HAP-1 (cell line): ENCODE measurements around the gene SLC29A3.

ENCODE experiments used
- DNase-seq, 2 experiments: peaks; one replicate each; pipeline ENCODE4 v3.0.0-alpha.2; 2016 to 2020; ENCODE audit warnings: low spot score in 2 of 2
- H3K27me3 ChIP-seq: fragments of 250-450 bp; sonication (Bioruptor Pico); 2 replicates; pipeline ENCODE4 v1.5.1; 2020; ENCODE audit warnings: low read depth, mild to moderate bottlenecking, moderate library complexity
- H3K36me3 ChIP-seq: fragments of 250-450 bp; sonication (Bioruptor Pico); replicated peaks from 2 replicates; pipeline ENCODE4 v1.5.1; 2020; ENCODE audit warnings: mild to moderate bottlenecking
- H3K4me1 ChIP-seq: fragments of 250-450 bp; sonication (Bioruptor Pico); 2 replicates; pipeline ENCODE4 v1.5.1; 2020; ENCODE audit warnings: mild to moderate bottlenecking
- H3K4me3 ChIP-seq: fragments of 250-450 bp; sonication (Bioruptor Pico); 2 replicates; pipeline ENCODE4 v1.5.1; 2020; ENCODE audit warnings: mild to moderate bottlenecking, moderate library complexity
- H3K9me3 ChIP-seq: fragments of 250-450 bp; sonication (Bioruptor Pico); 2 replicates; pipeline ENCODE4 v1.5.1; 2020; ENCODE audit warnings: mild to moderate bottlenecking, moderate library complexity
- in situ Hi-C: fragments of 300-500 bp; cut with MboI; formaldehyde crosslinking; loops from 3 replicates; pipeline ENCODE4 v1.14.3; 2020; ENCODE audit warnings: low sequenced_read_pairs, inconsistent platforms, mixed read lengths

Gene SLC29A3

GRCh38 chr10:71359364-71360046 is 40.4 kb downstream of the SLC29A3 start:
- Histone ChIP-seq H3K4me1 (no peaks in the 10 kb centered on the region), H3K27me3 (no peaks in the 10 kb centered on the region), H3K9me3 (no peaks in the 10 kb centered on the region), H3K36me3 (no peaks in the 10 kb centered on the region), H3K4me3 (no peak overlapping the region)
- DNase-seq, result no peak
- in situ Hi-C loops, result no loop called here

DNA sequence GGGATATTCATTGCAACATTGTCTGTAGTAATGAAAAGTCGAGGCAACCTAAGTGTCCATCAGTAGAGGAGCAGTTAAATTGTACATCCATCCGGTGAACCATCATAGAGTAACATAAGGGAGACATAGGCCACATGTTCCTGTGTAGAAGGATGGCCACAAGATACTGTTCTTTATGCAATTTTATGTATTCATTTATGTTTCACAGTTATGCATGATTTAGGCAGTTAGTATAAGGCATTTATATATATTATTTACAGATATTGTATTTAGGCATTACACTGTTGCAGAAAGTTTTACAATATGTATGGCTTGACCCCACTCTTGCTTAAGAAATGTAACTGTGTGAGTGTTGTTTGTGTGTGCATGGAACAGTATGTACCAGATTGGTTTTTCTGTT is 41.7 kb downstream of the SLC29A3 start:
- no peak overlapping the region for H3K4me3 ChIP-seq
- H3K27me3 ChIP-seq, result no peaks in the 10 kb centered on the region
- H3K9me3 ChIP-seq, result no peaks in the 10 kb centered on the region
- no peak for DNase-seq
- H3K4me1 ChIP-seq, result no peaks in the 10 kb centered on the region
- H3K36me3 ChIP-seq, result no peaks in the 10 kb centered on the region
- in situ Hi-C loops, result no loop called here

- no peaks in the 10 kb centered on the region for H3K9me3 ChIP-seq
- no peaks in the 10 kb centered on the region for H3K36me3 ChIP-seq
- no peaks in the 10 kb centered on the region for H3K4me1 ChIP-seq
- no peaks in the 10 kb centered on the region for H3K27me3 ChIP-seq
- in situ Hi-C loops, result no loop called here
- DNase-seq, result no peak
- H3K4me3 ChIP-seq, result no peak overlapping the region
Observed at GRCh38 chr10:71361581-71361980, 42.5 kb downstream of the SLC29A3 start.

- Histone ChIP-seq H3K9me3 (no peaks in the 10 kb centered on the region), H3K36me3 (no peaks in the 10 kb centered on the region), H3K4me1 (no peaks in the 10 kb centered on the region), H3K27me3 (no peaks in the 10 kb centered on the region), H3K4me3 (no peak overlapping the region)
- in situ Hi-C loops, result no loop called here
- no peak for DNase-seq
Observed at GRCh38 chr10:71362141-71362540, 43.1 kb downstream of the SLC29A3 start.

- DNase-seq, result no peak
- no peaks in the 10 kb centered on the region for H3K4me1 ChIP-seq
- no peak overlapping the region for H3K4me3 ChIP-seq
- H3K9me3 ChIP-seq, result no peaks in the 10 kb centered on the region
- in situ Hi-C loops, result no loop called here
- no peaks in the 10 kb centered on the region for H3K27me3 ChIP-seq
- no peaks in the 10 kb centered on the region for H3K36me3 ChIP-seq
Observed at GRCh38 chr10:71363936-71364335, 44.9 kb downstream of the SLC29A3 start.

GRCh38 chr10:71365366-71365765 is 46.3 kb downstream of the SLC29A3 start:
- Histone ChIP-seq H3K9me3 (no peaks in the 10 kb centered on the region), H3K4me3 (no peak overlapping the region), H3K4me1 (no peaks in the 10 kb centered on the region), H3K36me3 (no peaks in the 10 kb centered on the region), H3K27me3 (no peaks in the 10 kb centered on the region)
- in situ Hi-C loops, result no loop called here
- no peak for DNase-seq

- DNase-seq, result no peak
Observed at GRCh38 chr10:71366690-71367089, 47.6 kb downstream of the SLC29A3 start.

GRCh38 chr10:71367271-71367670 is 48.2 kb downstream of the SLC29A3 start:
- Histone ChIP-seq H3K4me1 (no peaks in the 10 kb centered on the region), H3K9me3 (no peaks in the 10 kb centered on the region), H3K27me3 (no peaks in the 10 kb centered on the region), H3K36me3 (no peaks in the 10 kb centered on the region), H3K4me3 (no peak overlapping the region)
- no peak for DNase-seq
- in situ Hi-C loops, result no loop called here

More at GRCh38 chr10:71366690-71367089, 47.6 kb downstream of the SLC29A3 start:
- H3K4me3 ChIP-seq, result no peak overlapping the region
- in situ Hi-C loops, result no loop called here
- no peaks in the 10 kb centered on the region for H3K36me3 ChIP-seq
- no peaks in the 10 kb centered on the region for H3K9me3 ChIP-seq
- H3K27me3 ChIP-seq, result no peaks in the 10 kb centered on the region
- H3K4me1 ChIP-seq, result no peaks in the 10 kb centered on the region

- H3K36me3 ChIP-seq, result no peaks in the 10 kb centered on the region
- DNase-seq, result no peak
- no peaks in the 10 kb centered on the region for H3K4me1 ChIP-seq
- no peaks in the 10 kb centered on the region for H3K27me3 ChIP-seq
- H3K9me3 ChIP-seq, result no peaks in the 10 kb centered on the region
- in situ Hi-C loops, result no loop called here
- no peak overlapping the region for H3K4me3 ChIP-seq
Observed at GRCh38 chr10:71368176-71368575, 49.1 kb downstream of the SLC29A3 start.

DNA sequence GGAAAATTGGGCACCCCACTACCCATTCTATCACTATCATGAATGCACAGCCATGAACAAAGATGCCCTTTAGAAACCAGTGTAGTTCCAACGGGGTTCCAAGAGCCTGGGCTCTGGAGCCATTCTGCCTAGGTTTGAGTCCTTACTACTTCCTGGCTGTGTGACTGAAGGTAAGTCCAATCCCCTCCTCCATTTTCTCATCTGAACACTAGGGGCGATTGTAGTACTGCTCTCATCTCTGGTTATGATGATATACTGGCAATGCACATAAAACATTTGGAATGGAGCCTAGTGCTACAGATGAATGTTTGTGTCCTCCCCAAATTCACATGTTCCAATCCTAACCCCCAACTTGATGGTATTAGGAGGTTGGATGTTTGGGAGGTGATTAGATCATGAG is 49.6 kb downstream of the SLC29A3 start:
- peak in 1 of 2 experiments; percentile 10 for DNase-seq
- no peaks in the 10 kb centered on the region for H3K4me1 ChIP-seq
- H3K27me3 ChIP-seq, result no peaks in the 10 kb centered on the region
- H3K36me3 ChIP-seq, result no peaks in the 10 kb centered on the region
- no peak overlapping the region for H3K4me3 ChIP-seq
- in situ Hi-C loops, result no loop called here
- no peaks in the 10 kb centered on the region for H3K9me3 ChIP-seq

- in situ Hi-C loops, result no loop called here
- no peak for DNase-seq
- Histone ChIP-seq H3K4me1 (no peaks in the 10 kb centered on the region), H3K9me3 (no peaks in the 10 kb centered on the region), H3K36me3 (no peaks in the 10 kb centered on the region), H3K27me3 (no peaks in the 10 kb centered on the region; the same call in 1 of the 2 replicates), H3K4me3 (no peak overlapping the region)
Observed at GRCh38 chr10:71369602-71370001, 50.5 kb downstream of the SLC29A3 start.

DNA sequence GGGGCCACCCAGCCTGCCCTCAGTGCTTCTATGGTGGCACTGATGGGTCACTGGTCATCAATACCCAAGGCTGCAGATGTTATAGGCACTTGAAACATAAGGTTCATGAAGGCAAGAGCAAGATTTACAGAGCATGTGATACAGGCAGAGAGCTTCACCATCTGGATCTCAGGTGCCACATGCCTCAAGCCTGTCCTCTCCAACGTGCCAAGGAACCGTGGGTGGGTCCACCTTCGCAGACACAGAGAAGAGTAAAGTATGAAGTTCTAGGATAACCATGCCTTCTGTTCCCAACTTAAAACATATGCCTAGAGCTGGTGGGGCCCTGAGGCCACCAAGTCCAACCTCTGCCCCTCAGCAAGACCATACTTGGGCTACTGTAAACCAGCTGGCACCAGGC is 51.0 kb downstream of the SLC29A3 start:
- DNase-seq, result no peak
- in situ Hi-C loops, result no loop called here
- no peaks in the 10 kb centered on the region for H3K9me3 ChIP-seq
- no peaks in the 10 kb centered on the region for H3K4me1 ChIP-seq
- no peak overlapping the region for H3K4me3 ChIP-seq
- no peaks in the 10 kb centered on the region for H3K36me3 ChIP-seq
- H3K27me3 ChIP-seq, result no peaks in the 10 kb centered on the region; the same call in 1 of the 2 replicates

DNA sequence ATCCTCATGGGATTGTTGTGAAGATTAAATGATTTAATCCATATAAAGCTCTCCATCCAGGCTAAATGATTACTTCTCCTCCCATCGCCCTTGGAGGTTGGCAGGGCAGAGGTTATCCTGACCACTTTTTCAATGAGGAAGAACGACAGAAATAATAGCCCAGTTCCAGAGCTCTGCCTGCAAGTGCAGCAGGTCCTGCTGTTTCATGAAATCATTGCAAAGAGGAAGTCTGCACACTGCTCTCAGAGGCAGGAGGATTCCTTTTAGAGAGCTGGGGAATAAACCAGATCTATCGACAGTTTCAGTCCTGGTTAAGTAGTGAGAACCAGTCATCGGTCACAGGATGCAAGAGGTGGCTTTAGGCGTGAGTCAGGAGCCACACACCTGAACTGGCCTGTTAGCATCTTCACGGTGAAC is 52.7 kb downstream of the SLC29A3 start:
- no peaks in the 10 kb centered on the region for H3K36me3 ChIP-seq
- DNase-seq, result no peak
- H3K27me3 ChIP-seq, result no peaks in the 10 kb centered on the region; the same call in 1 of the 2 replicates
- H3K9me3 ChIP-seq, result no peaks in the 10 kb centered on the region
- H3K4me1 ChIP-seq, result no peaks in the 10 kb centered on the region
- in situ Hi-C loops, result no loop called here
- no peak overlapping the region for H3K4me3 ChIP-seq

- in situ Hi-C loops, result no loop called here
- H3K27me3 ChIP-seq, result no peaks in the 10 kb centered on the region; the same call in 1 of the 2 replicates
Observed at GRCh38 chr10:71372882-71373495, 53.9 kb downstream of the SLC29A3 start.

More at GRCh38 chr10:71372882-71373495, 53.9 kb downstream of the SLC29A3 start:
- Histone ChIP-seq H3K36me3 (no peaks in the 10 kb centered on the region), H3K9me3 (no peaks in the 10 kb centered on the region), H3K4me3 (no peak overlapping the region), H3K4me1 (no peaks in the 10 kb centered on the region)
- no peak for DNase-seq
